HepG2 (cell line): ENCODE results near the gene P2RY11. TPM values are rescaled to one million over a fixed set of nuclear protein-coding genes. Genes with fewer than 3 reads are reported as not detected.

Experiments
- E2F5 ChIP-seq: sonication (generic); formaldehyde crosslinking; conservative IDR thresholded peaks from 2 replicates; pipeline ENCODE4 v1.4.0; 2020; ENCODE audit warnings: missing genetic modification reagents
- HNF1A ChIP-seq, 2 experiments: sonication (generic) in 1 of 2; formaldehyde crosslinking in 1 of 2; IDR thresholded peaks; 2 replicates each; pipeline versions ENCODE4 v1.4.0 to v1.6.1; 2016 to 2020; ENCODE audit warnings: borderline replicate concordance in 1 of 2, low read depth in 1 of 2, mild to moderate bottlenecking in 1 of 2, missing genetic modification reagents in 1 of 2
- MEIS1 ChIP-seq: sonication (generic); formaldehyde crosslinking; IDR thresholded peaks from 2 replicates; pipeline ENCODE4 v1.9.0; 2021; ENCODE audit warnings: mild to moderate bottlenecking, missing genetic modification reagents, moderate library complexity, borderline replicate concordance
- NFIC ChIP-seq: IDR thresholded peaks from 2 replicates; pipeline ENCODE4 v1.6.1; 2012; ENCODE audit warnings: mild to moderate bottlenecking, low read length, inconsistent platforms
- POLR2A ChIP-seq, 2 experiments: IDR thresholded peaks; 2 replicates each; pipeline ENCODE4 v1.6.1; 2011; ENCODE audit warnings: low read depth in 2 of 2, low read length in 2 of 2, mild to moderate bottlenecking in 1 of 2, moderate library complexity in 1 of 2; ENCODE audit not compliant: insufficient read depth in 1 of 2
- SAFB2 ChIP-seq: sonication (generic); formaldehyde crosslinking; IDR thresholded peaks from 2 replicates; pipeline ENCODE4 v1.5.1; 2020; ENCODE audit warnings: missing genetic modification reagents, low read depth, mild to moderate bottlenecking, borderline replicate concordance
- SRSF1 ChIP-seq: fragments of 200-400 bp; formaldehyde crosslinking; optimal IDR thresholded peaks from 2 replicates; pipeline ENCODE3; 2017; ENCODE audit warnings: mild to moderate bottlenecking, low read depth, low read length, moderate library complexity
- TIGD3 ChIP-seq: sonication (generic); formaldehyde crosslinking; IDR thresholded peaks from 2 replicates; pipeline ENCODE4 v1.5.1; 2020; ENCODE audit warnings: mild to moderate bottlenecking, missing genetic modification reagents, borderline replicate concordance
- TMF1 ChIP-seq: sonication (generic); formaldehyde crosslinking; IDR thresholded peaks from 2 replicates; pipeline ENCODE4 v1.8.1; 2022; ENCODE audit warnings: low read depth, missing genetic modification reagents
- ZBTB33 ChIP-seq: sonication (generic); formaldehyde crosslinking; IDR thresholded peaks from 2 replicates; pipeline ENCODE4 v1.4.0; 2020; ENCODE audit warnings: missing genetic modification reagents
- ZNF230 ChIP-seq: sonication (generic); formaldehyde crosslinking; IDR thresholded peaks from 2 replicates; pipeline ENCODE4 v1.4.0; 2020; ENCODE audit warnings: mild to moderate bottlenecking, missing genetic modification reagents
- ZNF580 ChIP-seq: IDR thresholded peaks from 2 replicates; pipeline ENCODE4 v1.6.1; 2016; ENCODE audit warnings: low read depth, borderline replicate concordance
- ZNF782 ChIP-seq: sonication (generic); formaldehyde crosslinking; IDR thresholded peaks from 2 replicates; pipeline ENCODE4 v1.4.0; 2020; ENCODE audit warnings: missing genetic modification reagents, mild to moderate bottlenecking, borderline replicate concordance
- ZSCAN21 ChIP-seq: sonication (generic); formaldehyde crosslinking; IDR thresholded peaks from 2 replicates; pipeline ENCODE4 v1.8.0; 2022; ENCODE audit warnings: mild to moderate bottlenecking, missing genetic modification reagents, moderate library complexity, borderline replicate concordance
- polyA plus RNA-seq, 8 experiments: library from polyadenylated mRNA; depleted of rRNA in 3 of 8; stranded (reverse) in 7 of 8; unstranded in 1 of 8; fragments of >200 nt; fragmentation: Illumina TruSeq in 4 of 8; extraction: Trizol in 4 of 8; gene quantifications; 2 replicates each; pipeline versions ENCODE4 v1.2.1 to v1.2.3, GENCODE V29; 2011 to 2016; ENCODE audit warnings: low read depth in 4 of 8, missing spikeins in 1 of 8, mixed read lengths in 1 of 8; ENCODE audit not compliant: insufficient read depth in 1 of 8
- total RNA-seq, 5 experiments: library from RNA; depleted of rRNA; stranded (reverse); fragments of >200 nt; fragmentation: Illumina TruSeq; extraction: Trizol; gene quantifications; 2 replicates each; pipeline ENCODE4 v1.2.3, GENCODE V29; 2016; ENCODE audit warnings: low read depth in 1 of 5

The P2RY11 gene
- total and polyA plus RNA-seq, 2 of the 13 experiments (the other 11 are each of a cell fraction or from before 2014, with no cell fraction given): 4.0 to 7.8 TPM

- TF ChIP-seq TIGD3 (peak; percentile 34; the same call in 1 of the 2 replicates), ZSCAN21 (CRISPR knock-in tag) (0 out of 2 replicates have a peak, but pooled peaks have one; percentile 4), ZNF782 (CRISPR knock-in tag) (0 out of 2 replicates have a peak, but pooled peaks have one; percentile 51), SRSF1 (peak; percentile 7), NFIC (no peak), POLR2A (IDR thresholded peaks at IDR 0.05; ENCODE audit: insufficient read depth in 1 of 2, low read depth in 2 of 2, low read length in 2 of 2) (peak; percentile 13 to 34; a peak in 3 of 4 replicates), E2F5 (CRISPR knock-in tag) (no peak), HNF1A (IDR thresholded peaks at IDR 0.05; ENCODE audit: low read depth) (no peak), HNF1A (CRISPR knock-in tag; IDR thresholded peaks at IDR 0.05; ENCODE audit: borderline replicate concordance) (0 out of 2 replicates have a peak, but pooled peaks have one; percentile 4), ZNF580 (CRISPR knock-in tag) (no peak), ZBTB33 (CRISPR knock-in tag) (peak; percentile 97), TMF1 (CRISPR knock-in tag) (0 out of 2 replicates have a peak, but pooled peaks have one; percentile 26), MEIS1 (CRISPR knock-in tag) (no peak), SAFB2 (CRISPR knock-in tag) (no peak), ZNF230 (CRISPR knock-in tag) (0 out of 2 replicates have a peak, but pooled peaks have one; percentile 33)
Measured at GRCh38 chr19:10113592-10113963, 2.1 kb downstream of the P2RY11 start (continued).
